Measurements from ENCODE around the gene ZBTB47.

The ZBTB47 gene

DNA sequence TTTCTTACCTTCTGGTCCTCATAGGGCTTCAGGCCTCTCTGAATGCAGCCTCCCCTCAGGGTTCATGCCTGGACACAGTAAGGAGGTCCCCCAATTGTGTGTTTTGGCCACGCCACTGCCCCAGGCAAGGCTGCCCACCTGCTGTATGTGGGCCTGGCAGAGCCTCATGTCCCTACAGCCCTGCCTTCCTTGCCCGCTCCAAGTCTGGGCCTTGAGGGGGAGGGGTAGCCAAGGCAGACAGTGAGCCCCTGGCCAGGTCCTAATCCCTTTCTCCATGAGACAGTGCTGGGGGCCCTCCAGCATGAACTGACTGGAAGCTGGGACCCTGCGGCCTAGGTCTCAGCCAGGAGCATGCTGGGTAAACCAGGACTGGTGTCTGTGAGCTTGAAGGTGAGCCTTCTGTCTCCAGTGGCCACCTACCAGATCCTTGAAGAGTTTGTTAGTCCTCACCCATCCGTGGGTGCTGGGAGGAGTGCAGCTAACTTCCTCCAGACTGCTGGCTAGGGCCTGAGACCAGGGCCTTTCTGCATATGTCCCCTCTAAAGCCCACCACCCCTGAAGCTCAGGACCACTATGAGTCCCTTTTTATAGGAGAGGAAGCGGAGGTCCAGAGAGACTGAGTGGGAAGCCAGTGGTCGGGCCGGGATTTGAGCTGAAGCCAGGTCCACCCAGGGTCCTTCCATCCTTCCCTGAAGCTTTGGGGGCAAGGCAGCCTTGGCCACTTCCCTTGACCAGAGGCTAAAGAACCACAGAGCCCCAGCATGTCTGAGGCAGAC is 8.7 kb downstream of the ZBTB47 start:
- no peak overlapping the region for H3K27ac ChIP-seq
- TF ChIP-seq, protein P1, sequence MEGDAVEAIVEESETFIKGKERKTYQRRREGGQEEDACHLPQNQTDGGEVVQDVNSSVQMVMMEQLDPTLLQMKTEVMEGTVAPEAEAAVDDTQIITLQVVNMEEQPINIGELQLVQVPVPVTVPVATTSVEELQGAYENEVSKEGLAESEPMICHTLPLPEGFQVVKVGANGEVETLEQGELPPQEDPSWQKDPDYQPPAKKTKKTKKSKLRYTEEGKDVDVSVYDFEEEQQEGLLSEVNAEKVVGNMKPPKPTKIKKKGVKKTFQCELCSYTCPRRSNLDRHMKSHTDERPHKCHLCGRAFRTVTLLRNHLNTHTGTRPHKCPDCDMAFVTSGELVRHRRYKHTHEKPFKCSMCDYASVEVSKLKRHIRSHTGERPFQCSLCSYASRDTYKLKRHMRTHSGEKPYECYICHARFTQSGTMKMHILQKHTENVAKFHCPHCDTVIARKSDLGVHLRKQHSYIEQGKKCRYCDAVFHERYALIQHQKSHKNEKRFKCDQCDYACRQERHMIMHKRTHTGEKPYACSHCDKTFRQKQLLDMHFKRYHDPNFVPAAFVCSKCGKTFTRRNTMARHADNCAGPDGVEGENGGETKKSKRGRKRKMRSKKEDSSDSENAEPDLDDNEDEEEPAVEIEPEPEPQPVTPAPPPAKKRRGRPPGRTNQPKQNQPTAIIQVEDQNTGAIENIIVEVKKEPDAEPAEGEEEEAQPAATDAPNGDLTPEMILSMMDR (conservative IDR thresholded peaks at IDR 0.05): no peak
- TF ChIP-seq ZFX (IDR thresholded peaks at IDR 0.05): no peak

DNA sequence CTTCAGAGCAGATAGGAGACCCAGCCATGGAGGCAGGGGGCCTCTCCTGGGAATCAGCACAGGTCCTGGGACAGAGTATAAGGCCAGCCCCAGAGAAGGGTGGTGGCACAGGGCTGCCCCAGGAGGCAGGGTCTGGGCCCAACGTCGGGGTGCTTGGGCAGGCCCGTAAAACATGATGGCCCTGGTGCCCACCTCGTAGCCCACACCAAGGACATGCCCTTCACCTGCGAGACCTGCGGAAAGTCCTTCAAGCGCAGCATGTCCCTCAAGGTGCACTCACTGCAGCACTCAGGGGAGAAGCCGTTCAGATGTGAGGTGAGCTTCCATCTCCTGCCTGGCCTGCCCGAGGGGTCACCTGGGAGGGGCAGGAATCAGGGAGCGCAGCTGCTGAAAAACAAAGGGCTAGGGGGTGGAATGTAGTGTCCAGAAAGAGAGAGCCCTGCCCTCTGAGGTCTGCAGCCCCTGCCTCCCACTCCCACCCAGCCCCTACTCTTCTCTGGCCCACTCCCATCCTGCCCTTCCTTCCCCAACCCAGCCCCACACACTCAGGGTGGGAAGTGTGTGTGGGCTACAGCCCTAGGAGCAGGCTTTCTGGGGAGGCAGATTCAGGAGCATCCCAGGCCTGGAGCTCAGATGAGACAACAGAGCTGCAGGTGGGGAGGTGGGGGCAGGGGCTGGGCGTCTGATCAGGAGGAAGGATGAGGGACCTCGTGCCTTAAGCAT is 9.5 kb downstream of the ZBTB47 start:
- TF ChIP-seq ZFX (IDR thresholded peaks at IDR 0.05): no peak
- TF ChIP-seq, protein P1 (conservative IDR thresholded peaks at IDR 0.05): no peak
- H3K27ac ChIP-seq: no peak overlapping the region

DNA sequence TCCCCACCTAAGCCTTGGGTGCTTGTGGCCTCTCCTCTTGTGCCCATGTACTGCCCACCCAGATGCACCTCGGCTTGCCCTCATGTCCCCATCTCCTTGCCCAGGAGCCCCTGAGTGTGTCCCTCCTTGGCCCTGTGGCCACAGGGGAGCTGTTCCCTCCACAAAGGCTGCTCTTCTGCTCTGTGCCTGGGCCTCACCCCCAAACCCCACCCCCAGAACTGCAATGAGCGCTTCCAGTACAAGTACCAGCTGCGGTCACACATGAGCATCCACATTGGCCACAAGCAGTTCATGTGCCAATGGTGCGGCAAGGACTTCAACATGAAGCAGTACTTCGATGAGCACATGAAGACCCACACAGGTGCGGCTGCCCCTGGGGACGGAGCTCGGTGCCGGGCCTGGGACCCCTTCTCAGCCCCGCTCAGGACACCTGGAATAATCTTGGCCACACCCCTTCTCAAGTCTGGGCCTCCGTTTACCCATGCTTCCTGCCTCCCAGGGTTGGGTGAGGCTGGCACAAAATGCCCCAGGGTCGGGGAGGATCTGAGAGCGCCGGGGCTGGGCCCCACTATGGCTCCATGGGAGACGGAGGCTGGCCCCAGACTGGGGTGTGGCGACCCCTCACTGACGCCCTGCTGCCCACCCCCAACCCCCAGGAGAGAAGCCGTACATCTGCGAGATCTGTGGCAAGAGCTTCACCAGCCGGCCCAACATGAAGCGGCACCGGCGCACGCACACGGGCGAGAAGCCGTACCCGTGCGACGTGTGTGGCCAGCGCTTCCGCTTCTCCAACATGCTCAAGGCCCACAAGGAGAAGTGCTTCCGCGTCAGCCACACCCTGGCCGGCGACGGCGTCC is 10.3 kb downstream of the ZBTB47 start:
- H3K27ac ChIP-seq: no peak overlapping the region
- TF ChIP-seq, protein P1 (conservative IDR thresholded peaks at IDR 0.05): no peak
- no peak for TF ChIP-seq ZFX (IDR thresholded peaks at IDR 0.05)

GRCh38 chr3:42664438-42664803 is 10.9 kb downstream of the ZBTB47 start:
- TF ChIP-seq, protein P1 (conservative IDR thresholded peaks at IDR 0.05): no peak
- TF ChIP-seq ZFX (IDR thresholded peaks at IDR 0.05): no peak
- no peak overlapping the region for H3K27ac ChIP-seq

DNA sequence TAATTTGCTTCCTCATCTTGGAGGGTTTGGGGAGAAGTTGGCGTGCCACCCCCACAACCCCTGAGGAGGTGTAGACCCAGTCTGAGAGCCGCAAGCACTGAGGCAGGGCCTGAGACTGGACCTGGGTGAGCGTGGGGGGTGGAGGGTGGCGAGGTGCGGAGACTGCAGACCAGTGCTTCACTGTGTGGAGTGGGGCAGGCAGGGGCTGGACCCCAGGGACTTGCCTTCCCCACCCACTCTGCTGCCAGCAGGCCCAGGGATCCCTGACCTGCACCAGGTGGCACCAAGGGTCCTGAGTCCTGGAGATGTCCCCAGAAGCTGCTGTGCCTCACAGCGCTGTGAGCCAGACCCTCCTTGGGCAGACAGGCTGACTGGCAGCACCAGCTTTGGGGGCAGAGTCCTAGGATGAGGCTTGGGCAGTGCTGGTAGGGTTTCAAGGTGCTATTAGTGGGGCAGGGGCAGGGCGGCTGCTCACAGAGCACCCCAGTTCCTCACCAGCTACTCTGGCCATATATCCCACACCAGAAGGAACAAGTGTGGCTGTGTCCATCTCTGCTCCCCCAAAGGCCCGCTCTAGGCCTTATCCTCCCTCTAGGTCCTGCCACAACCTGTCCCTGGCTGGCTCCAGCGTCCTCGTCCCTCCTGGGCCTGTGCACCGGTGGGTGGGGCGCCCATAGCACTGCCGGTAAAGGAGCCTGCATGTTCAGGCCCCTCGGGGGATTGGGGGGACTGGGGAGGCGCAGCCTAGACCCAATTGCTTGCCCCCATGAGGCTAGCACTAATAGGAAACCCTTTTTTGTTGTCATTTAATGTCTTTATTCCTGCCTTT is 11.8 kb downstream of the ZBTB47 start:
- no peak for TF ChIP-seq ZFX (IDR thresholded peaks at IDR 0.05)
- TF ChIP-seq, protein P1 (conservative IDR thresholded peaks at IDR 0.05): no peak
- H3K27ac ChIP-seq: no peak overlapping the region

GRCh38 chr3:42666022-42666421 is 12.5 kb downstream of the ZBTB47 start:
- TF ChIP-seq, protein P1 (conservative IDR thresholded peaks at IDR 0.05): no peak
- no peak for TF ChIP-seq ZFX (IDR thresholded peaks at IDR 0.05)
- no peak overlapping the region for H3K27ac ChIP-seq

All from C4-2B (cell line).